ENCODE measurements around the gene CDH13. TPM values are rescaled to one million over a fixed set of nuclear protein-coding genes. Genes with fewer than 3 reads are reported as not detected.

CDH13 gene
- polyA plus RNA-seq, 1 donor from 2014 or later, result 3.2 TPM

DNA sequence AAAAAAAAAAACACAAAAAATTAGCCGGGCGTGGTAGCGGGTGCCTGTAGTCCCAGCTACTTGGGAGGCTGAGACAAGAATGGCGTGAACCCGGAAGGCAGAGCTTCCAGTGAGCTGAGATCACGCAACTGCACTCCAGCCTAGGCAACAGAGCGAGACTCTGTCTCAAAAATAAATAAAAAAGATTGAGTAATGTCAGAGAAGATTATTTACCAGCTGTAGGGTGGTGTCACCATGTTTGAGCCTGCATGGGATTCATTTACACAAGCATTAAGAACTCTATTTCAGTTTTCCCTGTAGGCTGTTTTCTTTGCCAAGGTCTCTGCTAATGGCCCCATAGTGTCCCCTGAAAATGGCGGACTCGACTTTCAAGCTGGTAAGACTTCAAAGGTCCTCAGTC, 575.0 kb downstream of the CDH13 start:
- H3K27ac ChIP-seq (ENCODE audit: low read length), result no peak overlapping the region
- no peaks in the 10 kb centered on the region for H3K9me3 ChIP-seq (ENCODE audit: low read length)
- no peaks in the 10 kb centered on the region for H3K36me3 ChIP-seq (ENCODE audit: insufficient read depth, low read length)
- H3K4me3 ChIP-seq (ENCODE audit: low read length), result no peak overlapping the region
- no peak overlapping the region for H3K9ac ChIP-seq (ENCODE audit: low read length)
- H4K20me1 ChIP-seq (ENCODE audit: insufficient read depth), result no peaks in the 10 kb centered on the region
- no peak overlapping the region for H2AFZ ChIP-seq (ENCODE audit: low read depth, low read length)
- H3K27me3 ChIP-seq (ENCODE audit: insufficient read depth, low read depth, low read length), result no peaks in the 10 kb centered on the region
- TF ChIP-seq TAF1 (IDR thresholded peaks at IDR 0.05; ENCODE audit: low read depth) (no peak), RAD21 (conservative IDR thresholded peaks at IDR 0.05) (no peak), MXI1 (conservative IDR thresholded peaks at IDR 0.05; ENCODE audit: poor library complexity, severe bottlenecking) (no peak)
- TF ChIP-seq, protein P1, sequence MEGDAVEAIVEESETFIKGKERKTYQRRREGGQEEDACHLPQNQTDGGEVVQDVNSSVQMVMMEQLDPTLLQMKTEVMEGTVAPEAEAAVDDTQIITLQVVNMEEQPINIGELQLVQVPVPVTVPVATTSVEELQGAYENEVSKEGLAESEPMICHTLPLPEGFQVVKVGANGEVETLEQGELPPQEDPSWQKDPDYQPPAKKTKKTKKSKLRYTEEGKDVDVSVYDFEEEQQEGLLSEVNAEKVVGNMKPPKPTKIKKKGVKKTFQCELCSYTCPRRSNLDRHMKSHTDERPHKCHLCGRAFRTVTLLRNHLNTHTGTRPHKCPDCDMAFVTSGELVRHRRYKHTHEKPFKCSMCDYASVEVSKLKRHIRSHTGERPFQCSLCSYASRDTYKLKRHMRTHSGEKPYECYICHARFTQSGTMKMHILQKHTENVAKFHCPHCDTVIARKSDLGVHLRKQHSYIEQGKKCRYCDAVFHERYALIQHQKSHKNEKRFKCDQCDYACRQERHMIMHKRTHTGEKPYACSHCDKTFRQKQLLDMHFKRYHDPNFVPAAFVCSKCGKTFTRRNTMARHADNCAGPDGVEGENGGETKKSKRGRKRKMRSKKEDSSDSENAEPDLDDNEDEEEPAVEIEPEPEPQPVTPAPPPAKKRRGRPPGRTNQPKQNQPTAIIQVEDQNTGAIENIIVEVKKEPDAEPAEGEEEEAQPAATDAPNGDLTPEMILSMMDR (IDR thresholded peaks at IDR 0.05; ENCODE audit: poor library complexity, severe bottlenecking), result no peak
- TF ChIP-seq, protein P2, sequence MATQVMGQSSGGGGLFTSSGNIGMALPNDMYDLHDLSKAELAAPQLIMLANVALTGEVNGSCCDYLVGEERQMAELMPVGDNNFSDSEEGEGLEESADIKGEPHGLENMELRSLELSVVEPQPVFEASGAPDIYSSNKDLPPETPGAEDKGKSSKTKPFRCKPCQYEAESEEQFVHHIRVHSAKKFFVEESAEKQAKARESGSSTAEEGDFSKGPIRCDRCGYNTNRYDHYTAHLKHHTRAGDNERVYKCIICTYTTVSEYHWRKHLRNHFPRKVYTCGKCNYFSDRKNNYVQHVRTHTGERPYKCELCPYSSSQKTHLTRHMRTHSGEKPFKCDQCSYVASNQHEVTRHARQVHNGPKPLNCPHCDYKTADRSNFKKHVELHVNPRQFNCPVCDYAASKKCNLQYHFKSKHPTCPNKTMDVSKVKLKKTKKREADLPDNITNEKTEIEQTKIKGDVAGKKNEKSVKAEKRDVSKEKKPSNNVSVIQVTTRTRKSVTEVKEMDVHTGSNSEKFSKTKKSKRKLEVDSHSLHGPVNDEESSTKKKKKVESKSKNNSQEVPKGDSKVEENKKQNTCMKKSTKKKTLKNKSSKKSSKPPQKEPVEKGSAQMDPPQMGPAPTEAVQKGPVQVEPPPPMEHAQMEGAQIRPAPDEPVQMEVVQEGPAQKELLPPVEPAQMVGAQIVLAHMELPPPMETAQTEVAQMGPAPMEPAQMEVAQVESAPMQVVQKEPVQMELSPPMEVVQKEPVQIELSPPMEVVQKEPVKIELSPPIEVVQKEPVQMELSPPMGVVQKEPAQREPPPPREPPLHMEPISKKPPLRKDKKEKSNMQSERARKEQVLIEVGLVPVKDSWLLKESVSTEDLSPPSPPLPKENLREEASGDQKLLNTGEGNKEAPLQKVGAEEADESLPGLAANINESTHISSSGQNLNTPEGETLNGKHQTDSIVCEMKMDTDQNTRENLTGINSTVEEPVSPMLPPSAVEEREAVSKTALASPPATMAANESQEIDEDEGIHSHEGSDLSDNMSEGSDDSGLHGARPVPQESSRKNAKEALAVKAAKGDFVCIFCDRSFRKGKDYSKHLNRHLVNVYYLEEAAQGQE (IDR thresholded peaks at IDR 0.05; ENCODE audit: borderline replicate concordance), result no peak
- H3F3A ChIP-seq (ENCODE audit: insufficient read depth, low read length, poor library complexity, severe bottlenecking), result no peaks in the 10 kb centered on the region
- H3K79me2 ChIP-seq (replicated peaks; ENCODE audit: insufficient read depth, low read length), result no peaks in the 10 kb centered on the region
- no peaks in the 10 kb centered on the region for H3K9me2 ChIP-seq (ENCODE audit: insufficient read depth, low read length)
- H3K4me2 ChIP-seq (ENCODE audit: low read length), result no peak overlapping the region

DNA sequence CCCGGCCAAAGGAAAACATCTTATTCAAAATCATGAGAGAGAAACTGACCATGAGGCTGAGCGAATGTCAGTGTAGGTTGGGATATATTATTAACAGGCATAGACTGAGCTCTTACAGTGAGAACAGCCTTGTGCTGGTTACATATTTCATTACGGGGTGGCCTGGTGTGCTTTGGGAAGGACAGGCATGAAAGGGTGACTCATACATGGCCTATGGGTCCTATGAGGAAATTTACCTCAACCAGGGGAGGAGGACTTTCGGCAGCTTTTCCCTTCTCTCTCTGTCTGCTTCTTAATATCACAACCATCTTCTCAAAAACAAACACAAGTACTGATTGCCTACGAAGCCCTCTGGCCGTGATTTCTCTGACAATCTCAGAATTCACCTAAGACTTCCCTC, 579.1 kb downstream of the CDH13 start:
- Histone ChIP-seq H3K9me2 (ENCODE audit: insufficient read depth, low read length) (no peaks in the 10 kb centered on the region), H2AFZ (ENCODE audit: low read depth, low read length) (no peak overlapping the region), H3K79me2 (replicated peaks; ENCODE audit: insufficient read depth, low read length) (no peaks in the 10 kb centered on the region), H3K27me3 (ENCODE audit: insufficient read depth, low read depth, low read length) (no peaks in the 10 kb centered on the region), H3K9ac (ENCODE audit: low read length) (no peak overlapping the region), H3K4me2 (ENCODE audit: low read length) (no peak overlapping the region), H3K4me3 (ENCODE audit: low read length) (no peak overlapping the region), H4K20me1 (ENCODE audit: insufficient read depth) (no peaks in the 10 kb centered on the region), H3K36me3 (ENCODE audit: insufficient read depth, low read length) (no peaks in the 10 kb centered on the region), H3K27ac (ENCODE audit: low read length) (no peak overlapping the region), H3F3A (ENCODE audit: insufficient read depth, low read length, poor library complexity, severe bottlenecking) (no peaks in the 10 kb centered on the region), H3K9me3 (ENCODE audit: low read length) (no peaks in the 10 kb centered on the region)
- TF ChIP-seq MXI1 (conservative IDR thresholded peaks at IDR 0.05; ENCODE audit: poor library complexity, severe bottlenecking), result no peak
- TF ChIP-seq TAF1 (IDR thresholded peaks at IDR 0.05; ENCODE audit: low read depth), result no peak
- no peak for TF ChIP-seq SMC3 (conservative IDR thresholded peaks at IDR 0.05; ENCODE audit: poor library complexity)
- no peak for TF ChIP-seq EZH2 (IDR thresholded peaks at IDR 0.05; ENCODE audit: borderline replicate concordance, insufficient read depth, low read length, poor library complexity, severe bottlenecking)
- no peak for TF ChIP-seq RAD21 (conservative IDR thresholded peaks at IDR 0.05)
- no peak for TF ChIP-seq POLR2AphosphoS5 (IDR thresholded peaks at IDR 0.05)
- no peak for TF ChIP-seq EP300 (conservative IDR thresholded peaks at IDR 0.05; ENCODE audit: poor library complexity, severe bottlenecking)
- TF ChIP-seq, protein P2 (IDR thresholded peaks at IDR 0.05; ENCODE audit: borderline replicate concordance), result no peak
- TF ChIP-seq, protein P1 (IDR thresholded peaks at IDR 0.05; ENCODE audit: poor library complexity, severe bottlenecking), result no peak

Data from neural cell (in vitro differentiated cells).